DOHH2 (cell line): ENCODE data around the gene CTCF.

ENCODE experiments used
- H3F3A ChIP-seq: fragments of 200-600 bp; sonication (generic), shearing (Covaris generic); 2 replicates; pipeline ENCODE4 v1.6.0; 2016; ENCODE audit warnings: antibody characterized with exemption, mild to moderate bottlenecking; ENCODE audit not compliant: control insufficient read depth, insufficient read depth
- H3K27ac ChIP-seq: fragments of 200-600 bp; sonication (generic); 2 replicates; pipeline ENCODE4 v1.5.1; 2014; ENCODE audit warnings: low read depth, mild to moderate bottlenecking, low read length, moderate library complexity
- H3K27me3 ChIP-seq: fragments of 200-600 bp; sonication (generic); 2 replicates; pipeline ENCODE4 v1.6.1; 2014; ENCODE audit warnings: mild to moderate bottlenecking, low read length, mixed read lengths; ENCODE audit not compliant: control insufficient read depth
- H3K36me3 ChIP-seq: fragments of 200-600 bp; sonication (generic); 2 replicates; pipeline ENCODE4 v1.6.1; 2014; ENCODE audit warnings: mild to moderate bottlenecking, low read length, moderate library complexity, mixed read lengths; ENCODE audit not compliant: control insufficient read depth
- H3K4me1 ChIP-seq: fragments of 200-600 bp; sonication (generic); 2 replicates; pipeline ENCODE4 v1.6.1; 2014; ENCODE audit warnings: mild to moderate bottlenecking, low read length, mixed read lengths; ENCODE audit not compliant: control insufficient read depth
- H3K4me2 ChIP-seq: fragments of 200-600 bp; sonication (generic); 2 replicates; pipeline ENCODE4 v1.6.0; 2014; ENCODE audit warnings: mild to moderate bottlenecking, low read length, moderate library complexity
- H3K4me3 ChIP-seq: fragments of 200-600 bp; sonication (generic); 2 replicates; pipeline ENCODE4 v1.5.1; 2014; ENCODE audit warnings: mild to moderate bottlenecking, low read length, mixed read lengths
- H3K79me2 ChIP-seq: fragments of 200-600 bp; sonication (generic); 2 replicates; pipeline ENCODE4 v1.6.1; 2014; ENCODE audit warnings: mild to moderate bottlenecking, low read length, mixed read lengths; ENCODE audit not compliant: control insufficient read depth
- H3K9me2 ChIP-seq: fragments of 200-600 bp; sonication (generic); replicated peaks from 2 replicates; pipeline ENCODE4 v1.6.1; 2014; ENCODE audit warnings: mild to moderate bottlenecking, low read length, mixed read lengths; ENCODE audit not compliant: control insufficient read depth
- H3K9me3 ChIP-seq: fragments of 200-600 bp; sonication (generic); 2 replicates; pipeline ENCODE4 v1.6.1; 2014; ENCODE audit warnings: antibody characterized with exemption, low read length, mixed read lengths; ENCODE audit not compliant: control insufficient read depth, insufficient read depth
- H4K20me1 ChIP-seq: fragments of 200-600 bp; sonication (generic); 2 replicates; pipeline ENCODE4 v1.6.0; 2014; ENCODE audit warnings: low read depth, mild to moderate bottlenecking, antibody characterized with exemption, low read length, moderate library complexity; ENCODE audit not compliant: control insufficient read depth, insufficient read depth
- CTCF ChIP-seq: fragments of 200-600 bp; sonication (generic); IDR thresholded peaks from one replicate; pipeline ENCODE4 v1.5.1; 2014; ENCODE audit warnings: antibody characterized with exemption, mild to moderate bottlenecking, low read depth, low read length; ENCODE audit not compliant: poor library complexity, severe bottlenecking
- EZH2phosphoT487 ChIP-seq: fragments of 200-600 bp; sonication (generic); IDR thresholded peaks from 2 replicates; pipeline ENCODE4 v1.6.1; 2017; ENCODE audit warnings: borderline replicate concordance, mild to moderate bottlenecking, antibody characterized with exemption, low read length, moderate library complexity, mixed read lengths

Gene CTCF

DNA sequence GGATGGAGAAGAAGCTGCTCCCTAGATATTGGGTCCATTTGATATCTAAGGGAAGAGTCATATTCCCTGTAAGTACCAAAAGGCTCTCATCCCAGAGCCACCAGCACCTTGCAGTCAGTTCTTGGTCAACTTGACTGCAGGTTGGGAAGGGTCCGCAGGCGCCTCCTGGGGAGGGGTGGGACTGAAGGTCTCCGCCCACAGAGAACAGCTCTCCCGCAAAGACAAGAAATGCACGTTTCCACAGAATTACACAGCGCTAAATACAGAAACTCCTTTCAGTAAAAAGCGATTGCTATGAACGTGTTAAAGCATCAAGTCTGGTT lies 864 bp upstream of the CTCF start:
- peaks cover 18% of the 10 kb centered on the region for H3F3A ChIP-seq
- H4K20me1 ChIP-seq: no peaks in the 10 kb centered on the region
- peak overlapping the region; percentile 83 for H3K4me3 ChIP-seq
- H3K9me3 ChIP-seq: no peaks in the 10 kb centered on the region
- H3K4me1 ChIP-seq: peaks cover 69% of the 10 kb centered on the region
- H3K27ac ChIP-seq: peak overlapping the region; percentile 96
- TF ChIP-seq CTCF (no peak), EZH2phosphoT487 (no peak)
- peak overlapping the region; percentile 74 for H3K4me2 ChIP-seq
- no peaks in the 10 kb centered on the region for H3K9me2 ChIP-seq
- H3K36me3 ChIP-seq: peaks cover 51% of the 10 kb centered on the region
- H3K79me2 ChIP-seq: peaks cover 90% of the 10 kb centered on the region
- H3K27me3 ChIP-seq: no peaks in the 10 kb centered on the region

DNA sequence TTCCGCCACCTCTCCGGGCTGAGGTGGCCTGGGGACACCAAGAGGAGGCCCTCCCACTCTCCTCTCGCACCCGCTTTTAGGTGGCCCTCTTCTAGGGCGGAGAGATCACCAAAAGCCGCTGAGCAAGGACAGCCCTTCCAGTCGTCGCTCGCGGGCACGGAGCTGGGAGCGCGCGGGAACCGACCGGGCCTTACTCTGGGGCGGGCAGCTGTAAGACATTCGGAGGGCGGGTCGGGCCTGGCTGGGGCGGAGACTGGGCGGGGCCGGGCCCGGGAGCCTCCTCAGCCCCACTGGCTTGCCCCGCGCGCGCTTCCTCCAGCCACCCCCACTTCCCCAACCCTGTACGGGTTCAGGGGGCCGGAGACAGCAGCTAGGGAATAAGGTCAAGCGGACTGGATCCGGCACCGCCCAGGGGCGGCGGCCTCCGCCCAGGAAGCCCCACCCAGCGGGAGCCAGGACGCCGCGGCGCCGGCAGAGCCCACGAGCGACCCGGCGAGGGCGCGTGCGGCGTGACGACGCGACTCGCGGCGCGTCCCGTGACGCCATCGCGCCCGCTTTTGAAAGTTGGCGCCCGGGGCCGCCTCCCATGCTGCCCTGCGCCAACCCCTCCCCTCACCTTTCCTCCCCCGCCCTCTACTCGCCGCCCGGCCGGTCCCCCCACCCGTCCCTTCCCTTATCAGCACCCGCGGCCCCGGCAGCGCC lies 351 bp upstream of the CTCF start:
- no peaks in the 10 kb centered on the region for H3K9me2 ChIP-seq
- TF ChIP-seq EZH2phosphoT487 (no peak), CTCF (no peak)
- H3K4me1 ChIP-seq: peaks cover 69% of the 10 kb centered on the region
- H3K36me3 ChIP-seq: peaks cover 51% of the 10 kb centered on the region
- peak overlapping the region; percentile 96 for H3K27ac ChIP-seq
- peak overlapping the region; percentile 83 for H3K4me3 ChIP-seq
- no peaks in the 10 kb centered on the region for H4K20me1 ChIP-seq
- no peaks in the 10 kb centered on the region for H3K9me3 ChIP-seq
- H3K79me2 ChIP-seq: peaks cover 90% of the 10 kb centered on the region
- no peaks in the 10 kb centered on the region for H3K27me3 ChIP-seq
- peaks cover 18% of the 10 kb centered on the region for H3F3A ChIP-seq
- H3K4me2 ChIP-seq: peak overlapping the region; percentile 74

DNA sequence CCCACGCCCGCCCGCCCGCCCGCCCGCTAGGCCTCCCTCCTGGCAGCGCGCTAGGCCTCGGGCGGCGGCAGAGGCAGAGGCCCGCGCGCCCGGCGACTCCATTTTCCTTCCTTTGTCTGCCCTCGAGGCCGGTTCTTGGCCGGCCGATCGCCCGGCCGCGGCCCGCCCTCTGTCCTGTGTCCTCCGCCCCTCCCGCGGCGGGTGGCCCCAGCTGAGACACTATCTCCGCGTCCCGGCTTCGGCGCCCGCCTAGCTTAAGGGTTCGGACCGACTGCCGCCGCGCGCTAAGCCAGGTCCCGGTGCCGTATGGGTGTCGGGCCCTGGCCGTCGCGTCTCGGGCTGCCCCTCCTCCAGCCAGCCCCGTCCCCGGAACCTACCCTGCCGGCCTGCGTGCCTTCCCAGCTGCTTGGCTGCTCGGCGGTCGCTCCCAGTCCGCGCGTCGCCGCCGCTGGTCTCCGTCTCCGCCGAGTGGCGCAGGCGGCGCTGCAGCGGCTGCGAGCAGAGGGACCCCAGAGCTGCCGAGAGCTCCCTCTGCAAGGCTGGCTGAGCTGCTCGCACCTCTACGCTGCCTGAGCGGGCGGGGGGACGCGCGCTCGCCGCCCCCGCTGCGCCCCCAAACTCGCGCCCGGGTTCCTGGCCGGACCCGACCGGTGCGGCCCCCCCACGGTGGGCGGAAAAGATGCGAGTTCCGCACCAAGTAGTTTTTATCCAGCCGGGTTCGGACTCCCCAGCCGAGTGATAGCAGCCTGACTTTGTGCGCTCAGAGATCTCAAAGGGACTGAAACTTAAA lies 787 bp downstream of the CTCF start:
- H3K27ac ChIP-seq: peak overlapping the region; percentile 96
- H3K4me3 ChIP-seq: peak overlapping the region; percentile 96
- TF ChIP-seq CTCF (peak; percentile 58), EZH2phosphoT487 (no peak)
- H3K79me2 ChIP-seq: peaks cover 90% of the 10 kb centered on the region
- H3F3A ChIP-seq: peaks cover 20% of the 10 kb centered on the region
- no peaks in the 10 kb centered on the region for H3K9me2 ChIP-seq
- no peaks in the 10 kb centered on the region for H3K9me3 ChIP-seq
- H3K4me2 ChIP-seq: peak overlapping the region; percentile 83
- no peaks in the 10 kb centered on the region for H4K20me1 ChIP-seq
- H3K27me3 ChIP-seq: no peaks in the 10 kb centered on the region
- peaks cover 51% of the 10 kb centered on the region for H3K36me3 ChIP-seq
- peaks cover 63% of the 10 kb centered on the region for H3K4me1 ChIP-seq
